Measurements from ENCODE around the gene PCNX2. TPM values are rescaled to one million over a fixed set of nuclear protein-coding genes. Genes with fewer than 3 reads are reported as not detected.
A peak's percentile ranks its signal among the peaks of the same experiment; 100 is the strongest.

The PCNX2 gene
- total and polyA plus RNA-seq, 8 donors, result 3.0 to 34.4 (median 9.9) TPM

DNA sequence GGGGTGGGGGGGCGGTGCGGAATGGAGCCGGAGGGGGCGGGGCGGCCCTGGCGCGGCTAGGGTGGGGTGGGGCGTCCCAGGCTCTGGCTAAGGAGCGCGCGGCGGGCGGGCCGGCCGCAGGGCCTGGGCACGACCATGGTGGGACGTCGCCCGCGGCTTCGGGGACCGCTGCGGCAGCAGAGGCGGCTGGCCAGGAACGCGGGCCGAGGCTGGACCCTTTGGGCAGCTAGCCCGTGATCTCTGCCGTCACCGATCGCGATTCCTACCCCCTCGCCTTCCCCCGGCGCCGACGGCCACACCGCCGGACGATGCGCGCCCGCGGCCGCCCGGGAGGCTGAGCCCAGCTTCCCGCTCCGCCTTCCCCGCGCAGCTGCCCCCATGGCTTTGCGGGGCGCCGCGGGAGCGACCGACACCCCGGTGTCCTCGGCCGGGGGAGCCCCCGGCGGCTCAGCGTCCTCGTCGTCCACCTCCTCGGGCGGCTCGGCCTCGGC lies 32.2 kb upstream of the PCNX2 start, which contains the start of gene MAP3K21:
MAP3K21 (plus strand) TSS at position 74 of the 491 bp plus-strand sequence; CDS start at position 379, 305 bp downstream.
- Histone ChIP-seq H3K36me3 (no peaks in the 10 kb centered on the region), H3K27ac (peak within 1 kb of the TSS; percentile 86 to 98 (median 91)), H3K9me3 (no peaks in the 10 kb centered on the region), H3K4me3 (peak within 1 kb of the TSS; percentile 60 to 83 (median 64)), H3K4me1 (peaks cover 24 to 52% (median 40%) of the 10 kb centered on the region in 4 donors), H3K27me3 (peaks cover 0 to 20% (median 4%) of the 10 kb centered on the region in 3 donors)
- intact Hi-C loops (cut with DNase I; ENCODE audit: low total_unique reads), result no loop called here
- TF ChIP-seq POLR2AphosphoS5 (IDR thresholded peaks at IDR 0.05) (peak in 2 of 3 donors; percentile 77 to 83), EP300 (IDR thresholded peaks at IDR 0.05) (no peak), POLR2A (IDR thresholded peaks at IDR 0.05) (peak in 1 of 4 donors; percentile 50)
- DNase-seq, result no peak
- WGBS, 5 donors, result 0 to 2% (median 1%) methylated on average over 9 to 68 of the region's 68 CpGs

DNA sequence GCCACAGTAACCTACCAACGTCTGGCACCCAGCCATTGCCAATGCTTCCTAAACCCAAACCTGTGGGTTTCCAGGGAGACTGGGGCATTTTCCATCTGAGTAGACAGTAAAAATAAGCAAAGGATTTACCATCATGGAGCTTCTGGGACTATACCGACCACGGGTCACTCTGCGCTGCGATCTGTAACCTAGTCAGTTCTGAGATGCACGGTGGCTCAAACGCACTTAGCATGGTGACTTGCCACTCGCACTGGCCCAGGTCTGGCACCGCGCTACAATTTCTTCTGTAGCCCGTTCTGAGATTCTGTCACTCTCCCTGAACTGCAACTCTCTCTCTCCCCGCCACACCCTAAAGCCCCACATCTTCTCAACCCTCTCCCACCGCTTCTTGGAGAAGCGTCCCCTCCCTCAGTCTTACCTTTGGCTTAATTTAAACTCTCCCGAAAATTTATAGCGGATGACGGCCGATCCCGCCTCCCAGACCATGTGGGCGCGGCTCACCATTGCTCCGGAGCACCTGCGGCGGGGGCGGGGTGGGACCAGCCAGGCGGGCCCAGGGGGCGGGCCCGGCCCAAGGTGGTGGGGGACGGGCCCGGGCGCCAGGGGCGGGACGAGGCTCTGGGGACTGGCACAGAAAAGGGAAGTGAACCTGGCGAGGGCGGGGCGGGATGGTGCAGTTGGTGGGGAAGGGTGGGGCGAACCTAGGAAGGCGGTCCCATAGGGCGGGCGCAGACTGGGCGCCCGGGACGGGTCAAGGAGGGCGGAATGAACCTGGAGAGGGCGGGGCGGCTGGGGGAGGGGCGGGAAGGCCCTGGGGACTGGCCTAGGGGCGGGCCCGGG lies 31.5 kb upstream of the PCNX2 start:
- H3K27ac ChIP-seq, result peak overlapping the region; percentile 57 to 86 (median 63)
- peak overlapping the region; percentile 60 to 83 (median 64) for H3K4me3 ChIP-seq
- H3K4me1 ChIP-seq, result peaks cover 20 to 47% (median 36%) of the 10 kb centered on the region in 4 donors
- DNase-seq, result peak; percentile 97 to 98
- H3K9me3 ChIP-seq, result no peaks in the 10 kb centered on the region
- 2 to 7% (median 3%) methylated on average over 22 to 48 of the region's 49 CpGs for WGBS, 5 donors
- TF ChIP-seq POLR2AphosphoS5 (IDR thresholded peaks at IDR 0.05) (peak in 1 of 3 donors; percentile 52), EP300 (IDR thresholded peaks at IDR 0.05) (no peak)
- no peaks in the 10 kb centered on the region for H3K36me3 ChIP-seq
- intact Hi-C loops (cut with DNase I; ENCODE audit: low total_unique reads), result no loop called here
- peaks cover 0 to 20% (median 4%) of the 10 kb centered on the region in 3 donors for H3K27me3 ChIP-seq

DNA sequence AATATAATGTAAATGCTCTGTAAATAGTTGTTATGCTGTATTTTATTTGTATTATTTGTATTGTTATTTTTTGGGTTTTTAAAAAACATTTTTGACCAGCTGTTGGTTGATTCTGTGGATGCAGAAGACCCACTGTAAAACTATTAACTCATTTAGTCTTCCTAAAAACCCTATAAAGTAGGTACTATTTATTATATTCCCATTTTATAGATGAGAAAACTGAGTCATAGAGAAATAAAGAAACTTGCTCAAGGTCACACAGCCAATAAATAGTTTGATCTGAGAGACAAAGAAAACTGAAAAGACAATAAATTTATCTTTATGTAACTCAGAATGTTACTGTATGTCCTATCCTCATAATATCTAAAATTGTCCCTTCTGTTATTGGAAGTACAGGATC lies 30.8 kb upstream of the PCNX2 start:
- intact Hi-C loops (cut with DNase I; ENCODE audit: low total_unique reads), result no loop called here
- no peak for TF ChIP-seq POLR2AphosphoS5 (IDR thresholded peaks at IDR 0.05)
- no peak for TF ChIP-seq POLR2A (IDR thresholded peaks at IDR 0.05)
- TF ChIP-seq, protein P1, sequence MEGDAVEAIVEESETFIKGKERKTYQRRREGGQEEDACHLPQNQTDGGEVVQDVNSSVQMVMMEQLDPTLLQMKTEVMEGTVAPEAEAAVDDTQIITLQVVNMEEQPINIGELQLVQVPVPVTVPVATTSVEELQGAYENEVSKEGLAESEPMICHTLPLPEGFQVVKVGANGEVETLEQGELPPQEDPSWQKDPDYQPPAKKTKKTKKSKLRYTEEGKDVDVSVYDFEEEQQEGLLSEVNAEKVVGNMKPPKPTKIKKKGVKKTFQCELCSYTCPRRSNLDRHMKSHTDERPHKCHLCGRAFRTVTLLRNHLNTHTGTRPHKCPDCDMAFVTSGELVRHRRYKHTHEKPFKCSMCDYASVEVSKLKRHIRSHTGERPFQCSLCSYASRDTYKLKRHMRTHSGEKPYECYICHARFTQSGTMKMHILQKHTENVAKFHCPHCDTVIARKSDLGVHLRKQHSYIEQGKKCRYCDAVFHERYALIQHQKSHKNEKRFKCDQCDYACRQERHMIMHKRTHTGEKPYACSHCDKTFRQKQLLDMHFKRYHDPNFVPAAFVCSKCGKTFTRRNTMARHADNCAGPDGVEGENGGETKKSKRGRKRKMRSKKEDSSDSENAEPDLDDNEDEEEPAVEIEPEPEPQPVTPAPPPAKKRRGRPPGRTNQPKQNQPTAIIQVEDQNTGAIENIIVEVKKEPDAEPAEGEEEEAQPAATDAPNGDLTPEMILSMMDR (IDR thresholded peaks at IDR 0.05), result no peak
- no peak for TF ChIP-seq EP300 (IDR thresholded peaks at IDR 0.05)

DNA sequence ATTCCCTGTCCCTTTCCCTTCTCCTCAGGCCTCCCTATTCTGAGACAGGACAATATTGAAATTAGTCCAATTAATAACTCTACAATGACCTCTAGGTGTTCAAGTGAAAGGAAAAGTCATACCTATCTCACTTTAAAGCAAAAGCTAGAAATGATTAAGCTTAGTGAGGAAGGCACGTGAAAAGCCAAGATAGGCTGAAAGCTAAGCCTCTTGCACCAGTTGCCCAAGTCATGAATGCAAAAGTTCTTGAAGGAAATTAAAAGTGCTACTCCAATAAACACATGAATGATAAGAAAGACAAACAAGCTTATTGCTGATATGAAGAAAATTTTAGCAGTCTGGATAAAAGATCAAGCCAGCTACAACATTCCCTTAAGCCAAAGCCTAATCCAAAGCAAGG lies 28.2 kb upstream of the PCNX2 start:
- WGBS, 5 donors, result 35 to 61% (median 60%) methylated on average over 1 of the region's 1 CpG
- Histone ChIP-seq H3K27me3 (peaks cover 0 to 17% (median 4%) of the 10 kb centered on the region in 3 donors), H3K9me3 (no peaks in the 10 kb centered on the region), H3K4me1 (peaks cover 15 to 37% (median 27%) of the 10 kb centered on the region in 4 donors), H3K4me3 (no peak overlapping the region), H3K36me3 (no peaks in the 10 kb centered on the region), H3K27ac (peak overlapping the region in 3 of 5 donors; percentile 7 to 57 (median 47))
- intact Hi-C loops (cut with DNase I; ENCODE audit: low total_unique reads), result no loop called here
- peak in 1 of 2 donors; percentile 44 for DNase-seq
- no peak for TF ChIP-seq POLR2A (IDR thresholded peaks at IDR 0.05)
- TF ChIP-seq POLR2AphosphoS5 (IDR thresholded peaks at IDR 0.05), result peak in 2 of 3 donors; percentile 54 to 85

More for the DNA sequence above, 30.8 kb upstream of the PCNX2 start:
- Histone ChIP-seq H3K27me3 (peaks cover 0 to 20% (median 4%) of the 10 kb centered on the region in 3 donors), H3K27ac (peak overlapping the region in 2 of 5 donors; percentile 63), H3K9me3 (no peaks in the 10 kb centered on the region), H3K36me3 (no peaks in the 10 kb centered on the region), H3K4me1 (peaks cover 18 to 44% (median 32%) of the 10 kb centered on the region in 4 donors), H3K4me3 (peak overlapping the region in 1 of 4 donors; percentile 83)
- DNase-seq, result no peak

DNA sequence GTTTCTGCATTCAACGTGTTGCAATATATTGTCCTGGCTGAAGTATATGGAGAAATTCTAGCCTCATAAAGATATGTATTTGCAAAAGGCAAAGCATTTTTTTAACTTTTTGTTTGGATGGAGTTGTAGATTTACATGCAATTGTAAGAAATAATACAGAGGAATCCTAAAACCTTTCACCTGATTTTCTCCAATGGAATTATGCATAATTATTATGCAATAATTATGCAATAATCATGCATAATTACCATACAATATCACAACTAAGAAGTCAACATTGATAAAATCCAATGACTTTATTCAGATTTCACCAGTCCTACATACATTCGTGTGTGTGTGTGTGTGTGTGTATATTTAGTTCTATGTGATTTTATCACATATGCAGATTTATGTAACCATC lies 24.5 kb upstream of the PCNX2 start:
- no peak for TF ChIP-seq POLR2A (IDR thresholded peaks at IDR 0.05)
- no peak for TF ChIP-seq POLR2AphosphoS5 (IDR thresholded peaks at IDR 0.05)
- TF ChIP-seq, protein P1 (IDR thresholded peaks at IDR 0.05), result no peak
- no peak for TF ChIP-seq EP300 (IDR thresholded peaks at IDR 0.05)
- intact Hi-C loops (cut with DNase I; ENCODE audit: low total_unique reads), result no loop called here
- no peak for DNase-seq
- Histone ChIP-seq H3K4me1 (peaks cover 0 to 27% (median 7%) of the 10 kb centered on the region in 4 donors), H3K36me3 (no peaks in the 10 kb centered on the region), H3K27ac (no peak overlapping the region), H3K27me3 (peaks cover 0 to 6% (median 0%) of the 10 kb centered on the region in 3 donors), H3K9me3 (no peaks in the 10 kb centered on the region), H3K4me3 (no peak overlapping the region)
- 53 to 84% (median 77%) methylated on average over 2 of the region's 2 CpGs for WGBS, 5 donors

All from stomach (tissue), 9 donors.